ENCODE results near the gene WSB2.

DNA sequence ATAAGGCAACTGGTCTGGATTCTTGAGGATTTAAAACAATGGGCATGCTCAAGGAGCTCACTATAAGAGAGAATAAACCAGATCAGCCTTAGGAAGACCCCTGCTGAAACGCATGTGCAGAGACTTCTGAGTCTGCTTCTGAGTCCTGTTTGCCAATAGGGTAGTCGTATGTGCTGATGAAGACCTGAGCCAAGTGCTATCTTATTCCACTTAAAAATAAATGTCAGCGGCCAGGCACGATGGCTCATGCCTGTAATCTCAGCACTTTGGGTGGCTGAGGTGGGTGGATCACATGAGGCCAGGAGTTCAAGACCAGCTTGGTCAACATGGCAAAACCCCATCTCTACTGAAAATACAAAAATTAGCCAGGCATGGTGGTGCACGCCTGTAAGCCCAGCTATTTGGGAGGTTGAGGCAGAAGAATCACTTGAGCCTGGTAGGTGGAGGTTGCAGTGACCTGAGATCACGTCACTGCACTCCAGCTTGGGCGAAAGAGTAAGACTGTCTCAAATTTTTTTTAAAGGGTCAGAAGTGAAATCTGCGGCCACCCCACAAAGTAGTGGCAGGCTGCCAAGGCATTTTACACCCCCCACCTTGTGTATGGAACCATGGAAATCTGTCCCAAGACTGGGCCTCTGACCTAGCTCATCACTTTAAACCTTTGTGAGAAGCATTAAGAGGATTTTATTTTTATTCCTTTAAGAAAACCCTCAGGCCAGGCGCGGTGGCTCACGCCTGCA lies 24.1 kb downstream of the WSB2 start:
- TF ChIP-seq, protein P1, sequence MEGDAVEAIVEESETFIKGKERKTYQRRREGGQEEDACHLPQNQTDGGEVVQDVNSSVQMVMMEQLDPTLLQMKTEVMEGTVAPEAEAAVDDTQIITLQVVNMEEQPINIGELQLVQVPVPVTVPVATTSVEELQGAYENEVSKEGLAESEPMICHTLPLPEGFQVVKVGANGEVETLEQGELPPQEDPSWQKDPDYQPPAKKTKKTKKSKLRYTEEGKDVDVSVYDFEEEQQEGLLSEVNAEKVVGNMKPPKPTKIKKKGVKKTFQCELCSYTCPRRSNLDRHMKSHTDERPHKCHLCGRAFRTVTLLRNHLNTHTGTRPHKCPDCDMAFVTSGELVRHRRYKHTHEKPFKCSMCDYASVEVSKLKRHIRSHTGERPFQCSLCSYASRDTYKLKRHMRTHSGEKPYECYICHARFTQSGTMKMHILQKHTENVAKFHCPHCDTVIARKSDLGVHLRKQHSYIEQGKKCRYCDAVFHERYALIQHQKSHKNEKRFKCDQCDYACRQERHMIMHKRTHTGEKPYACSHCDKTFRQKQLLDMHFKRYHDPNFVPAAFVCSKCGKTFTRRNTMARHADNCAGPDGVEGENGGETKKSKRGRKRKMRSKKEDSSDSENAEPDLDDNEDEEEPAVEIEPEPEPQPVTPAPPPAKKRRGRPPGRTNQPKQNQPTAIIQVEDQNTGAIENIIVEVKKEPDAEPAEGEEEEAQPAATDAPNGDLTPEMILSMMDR (IDR thresholded peaks at IDR 0.05 in 8 of 11, conservative IDR thresholded peaks at IDR 0.05 in 3 of 11), result no peak
- no peak for TF ChIP-seq POLR2A (IDR thresholded peaks at IDR 0.05)

Measured in spleen (tissue), 7 donors.